Right lobe of liver (tissue), 6 donors: ENCODE data around the gene DCAF10. TPM values are rescaled to one million over a fixed set of nuclear protein-coding genes. Genes with fewer than 3 reads are reported as not detected.

Source experiments
- ATAC-seq, 4 donors: fragments of 200-7000 bp; cut with Tn5 transposase; one replicate each; pipeline ENCODE4 v1.9.1; 2020; ENCODE audit warnings: mild to moderate bottlenecking in 4 of 4, moderate library complexity in 4 of 4
- DNase-seq, 3 donors: peaks; one replicate each; pipeline ENCODE4 v3.0.0-alpha.2; 2020
- H3K27ac ChIP-seq, 3 donors: fragments of 200-600 bp; one replicate each; pipeline ENCODE4 v1.8.0; 2022
- H3K27me3 ChIP-seq, 2 donors: fragments of 200-600 bp; one replicate each; pipeline ENCODE4 v1.8.0; 2022
- H3K36me3 ChIP-seq, 4 donors: fragments of 200-600 bp; sonication (generic) in 1 of 4; one replicate each; pipeline versions ENCODE4 v1.5.1 to v1.8.0; 2017 to 2022; ENCODE audit warnings: control low read depth in 1 of 4
- H3K4me1 ChIP-seq, 4 donors: fragments of 200-600 bp; sonication (generic) in 1 of 4; one replicate each; pipeline versions ENCODE4 v1.5.1 to v1.8.0; 2017 to 2022; ENCODE audit warnings: control low read depth in 1 of 4
- H3K4me3 ChIP-seq, 3 donors: fragments of 200-600 bp; one replicate each; pipeline ENCODE4 v1.8.0; 2022
- H3K9me3 ChIP-seq, 4 donors: fragments of 200-600 bp; sonication (generic) in 1 of 4; one replicate each; pipeline versions ENCODE4 v1.5.1 to v1.8.0; 2017 to 2022; ENCODE audit warnings: control low read depth in 1 of 4
- CTCF ChIP-seq, 4 donors: fragments of 200-600 bp in 3 of 4; fragments of 450-650 bp in 1 of 4; IDR thresholded peaks; one replicate each; pipeline versions ENCODE4 v1.5.1 to v1.8.0; 2016 to 2022; ENCODE audit warnings: antibody characterized with exemption in 4 of 4, mild to moderate bottlenecking in 2 of 4
- POLR2A ChIP-seq: fragments of 450-650 bp; IDR thresholded peaks from one replicate; pipeline ENCODE4 v1.6.1; 2017; ENCODE audit warnings: antibody characterized with exemption, mild to moderate bottlenecking
- WGBS: methylation state at CpG from one replicate; pipeline ENCODE4 v1.1.6; 2018; ENCODE audit warnings: low coverage, low lambda C conversion rate; ENCODE audit not compliant: insufficient coverage; ENCODE audit errors: missing lambda C conversion rate; 5-methylcytosine and 5-hydroxymethylcytosine counted together
- intact Hi-C, 2 donors: fragments of 100-400 bp; cut with DNase I; formaldehyde crosslinking; loops; one replicate each; pipeline versions ENCODE4 v1.11.2 to v1.14.1; 2022
- total RNA-seq, 6 experiments: library from RNA; depleted of rRNA in 2 of 6; stranded (reverse); fragments of >200 nt in 2 of 6; fragmentation: NEBNext Ultra II Directional in 3 of 6; extraction: Animal tissue kit (Norgen Biotek cat#: 25700) in 3 of 6; gene quantifications; one replicate each; pipeline versions ENCODE4 v1.1.0 to v1.2.4, GENCODE V29; 2016 to 2023
- donor health status: DM: no; HTN: yes; CAD: no.
- donor health status: DM: no; HTN: no; CAD: no.
- donor health status: DM: no; HTN: no; CAD: no.
- donor health status: DM: no; HTN: yes; CAD: no.
- donor health status: DM: no; HTN: yes; CAD: no.

DCAF10 gene
- total RNA-seq, 6 experiments from 2014 or later, result 20.1 to 28.3 (median 23.1) TPM

- no peak for TF ChIP-seq POLR2A
- Histone ChIP-seq H3K27me3 (no peaks in the 10 kb centered on the region), H3K4me1 (no peaks in the 10 kb centered on the region), H3K9me3 (no peaks in the 10 kb centered on the region), H3K36me3 (peaks cover 0 to 67% (median 23%) of the 10 kb centered on the region in 4 donors), H3K4me3 (no peak overlapping the region), H3K27ac (no peak overlapping the region)
- intact Hi-C loops, result no loop called here
- WGBS, result 85% methylated on average over 2 of the region's 2 CpGs
- ATAC-seq, result no peak
- DNase-seq, result no peak
These were observed 22.1 kb upstream of the DCAF10 start for GRCh38 chr9:37778534-37778933.

- H3K27ac ChIP-seq, result peak overlapping the region in 1 of 3 donors; percentile 25
- TF ChIP-seq CTCF (IDR thresholded peaks at IDR 0.05), result no peak
- TF ChIP-seq POLR2A, result no peak
- no peaks in the 10 kb centered on the region for H3K9me3 ChIP-seq
- WGBS, result 0% methylated on average over 6 of the region's 6 CpGs
- H3K27me3 ChIP-seq, result no peaks in the 10 kb centered on the region
- H3K4me3 ChIP-seq, result peak overlapping the region; percentile 78 to 95 (median 91)
- no peak for ATAC-seq
- intact Hi-C loops, result loop anchor here in 1 of 2 donors (2.0 to 10.0 kb wide), 2 partner anchors 17 to 59 kb away; partner anchors contain the start of gene DCAF10
- peaks cover 0 to 40% (median 12%) of the 10 kb centered on the region in 4 donors for H3K36me3 ChIP-seq
- H3K4me1 ChIP-seq, result peaks cover 0 to 14% (median 2%) of the 10 kb centered on the region in 4 donors
- no peak for DNase-seq
These were observed 16.3 kb upstream of the DCAF10 start for GRCh38 chr9:37784291-37784615.

- H3K9me3 ChIP-seq, result no peaks in the 10 kb centered on the region
- DNase-seq, result peak; percentile 90 to 93 (median 93)
- under 1% methylated on average over 31 of the region's 73 CpGs for WGBS
- H3K27ac ChIP-seq, result peak within 1 kb of the TSS; percentile 25 to 48 (median 30)
- intact Hi-C loops, result loop anchor here in 1 of 2 donors (2.0 to 10.0 kb wide), 2 partner anchors 16 to 60 kb away; partner anchors contain the start of gene DCAF10
- peaks cover 0 to 14% (median 2%) of the 10 kb centered on the region in 4 donors for H3K4me1 ChIP-seq
- no peaks in the 10 kb centered on the region for H3K27me3 ChIP-seq
- peak; percentile 63 for TF ChIP-seq POLR2A
- no peak for TF ChIP-seq CTCF (IDR thresholded peaks at IDR 0.05)
- ATAC-seq, result peak; percentile 95 to 97 (median 97)
- H3K4me3 ChIP-seq, result peak within 1 kb of the TSS; percentile 78 to 95 (median 91)
- peaks cover 0 to 35% (median 10%) of the 10 kb centered on the region in 4 donors for H3K36me3 ChIP-seq
These were observed 15.7 kb upstream of the DCAF10 start, which contains the start of gene EXOSC3 for GRCh38 chr9:37784616-37785483. EXOSC3 (minus strand) TSS chr9:37785064; CDS start chr9:37785044, 20 bp downstream.

GRCh38 chr9:37787059-37787458 is 13.5 kb upstream of the DCAF10 start:
- TF ChIP-seq POLR2A (no peak), CTCF (IDR thresholded peaks at IDR 0.05) (no peak)
- ATAC-seq (no peak), DNase-seq (peak in 1 of 3 donors; percentile 48)
- intact Hi-C loops, result loop anchor here in 1 of 2 donors (10.0 kb wide), 1 partner anchor 62 kb away; no protein-coding TSS in a partner anchor
- Histone ChIP-seq H3K27ac (no peak overlapping the region), H3K9me3 (no peaks in the 10 kb centered on the region), H3K36me3 (peaks cover 0 to 16% (median 2%) of the 10 kb centered on the region in 4 donors), H3K4me3 (no peak overlapping the region), H3K4me1 (peaks cover 0 to 14% (median 2%) of the 10 kb centered on the region in 4 donors), H3K27me3 (no peaks in the 10 kb centered on the region)
- WGBS, result 20% methylated on average over 1 of the region's 45 CpGs

- TF ChIP-seq POLR2A (no peak), CTCF (IDR thresholded peaks at IDR 0.05) (no peak)
- Histone ChIP-seq H3K27ac (no peak overlapping the region), H3K36me3 (peaks cover 0 to 4% (median 0%) of the 10 kb centered on the region in 4 donors), H3K9me3 (no peaks in the 10 kb centered on the region), H3K4me3 (no peak overlapping the region), H3K4me1 (peaks cover 0 to 14% (median 2%) of the 10 kb centered on the region in 4 donors), H3K27me3 (no peaks in the 10 kb centered on the region)
- intact Hi-C loops, result loop anchor here in 1 of 2 donors (10.0 kb wide), 1 partner anchor 64 kb away; no protein-coding TSS in a partner anchor
- ATAC-seq, result peak; percentile 49 to 64 (median 60)
- DNase-seq, result no peak
- WGBS, result 25% methylated on average over 6 of the region's 6 CpGs
These were observed 12.3 kb upstream of the DCAF10 start for GRCh38 chr9:37788332-37788731.
